AG09319 (cell line): ENCODE data around the gene DLGAP1.

Experiments used
- DNase-seq: peaks from one replicate; pipeline ENCODE4 v3.0.0-alpha.2; 2010; ENCODE audit warnings: low read depth; ENCODE audit errors: extremely low read depth
- TF ChIP-seq, protein P1 (sequence below): IDR thresholded peaks from 2 replicates; pipeline ENCODE4 v1.5.1; 2011; ENCODE audit warnings: low read depth, mild to moderate bottlenecking, inconsistent platforms, low read length, moderate library complexity

DLGAP1 gene

DNA sequence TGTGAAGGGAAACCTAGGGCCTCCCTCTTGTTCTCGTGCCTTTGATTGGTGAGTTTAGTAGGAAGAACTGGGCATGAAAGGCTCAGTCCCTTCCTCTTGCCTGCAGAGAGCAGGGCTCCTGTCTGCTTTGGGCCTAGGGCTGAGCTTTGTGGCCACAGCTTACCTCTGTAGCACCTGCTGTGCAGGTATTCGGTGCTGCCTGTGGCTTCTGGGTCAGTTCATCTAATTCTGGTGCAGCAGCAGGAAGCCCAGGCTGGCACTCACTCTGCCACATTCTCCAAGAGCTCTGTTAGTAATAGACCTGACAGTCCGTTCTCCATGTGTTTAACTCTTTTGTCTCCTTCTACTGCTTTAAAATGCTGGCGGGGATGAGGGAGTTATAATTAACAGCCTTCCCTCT is 96.5 kb downstream of the DLGAP1 start:
- TF ChIP-seq, protein P1, sequence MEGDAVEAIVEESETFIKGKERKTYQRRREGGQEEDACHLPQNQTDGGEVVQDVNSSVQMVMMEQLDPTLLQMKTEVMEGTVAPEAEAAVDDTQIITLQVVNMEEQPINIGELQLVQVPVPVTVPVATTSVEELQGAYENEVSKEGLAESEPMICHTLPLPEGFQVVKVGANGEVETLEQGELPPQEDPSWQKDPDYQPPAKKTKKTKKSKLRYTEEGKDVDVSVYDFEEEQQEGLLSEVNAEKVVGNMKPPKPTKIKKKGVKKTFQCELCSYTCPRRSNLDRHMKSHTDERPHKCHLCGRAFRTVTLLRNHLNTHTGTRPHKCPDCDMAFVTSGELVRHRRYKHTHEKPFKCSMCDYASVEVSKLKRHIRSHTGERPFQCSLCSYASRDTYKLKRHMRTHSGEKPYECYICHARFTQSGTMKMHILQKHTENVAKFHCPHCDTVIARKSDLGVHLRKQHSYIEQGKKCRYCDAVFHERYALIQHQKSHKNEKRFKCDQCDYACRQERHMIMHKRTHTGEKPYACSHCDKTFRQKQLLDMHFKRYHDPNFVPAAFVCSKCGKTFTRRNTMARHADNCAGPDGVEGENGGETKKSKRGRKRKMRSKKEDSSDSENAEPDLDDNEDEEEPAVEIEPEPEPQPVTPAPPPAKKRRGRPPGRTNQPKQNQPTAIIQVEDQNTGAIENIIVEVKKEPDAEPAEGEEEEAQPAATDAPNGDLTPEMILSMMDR = no peak
- no peak for DNase-seq

DNA sequence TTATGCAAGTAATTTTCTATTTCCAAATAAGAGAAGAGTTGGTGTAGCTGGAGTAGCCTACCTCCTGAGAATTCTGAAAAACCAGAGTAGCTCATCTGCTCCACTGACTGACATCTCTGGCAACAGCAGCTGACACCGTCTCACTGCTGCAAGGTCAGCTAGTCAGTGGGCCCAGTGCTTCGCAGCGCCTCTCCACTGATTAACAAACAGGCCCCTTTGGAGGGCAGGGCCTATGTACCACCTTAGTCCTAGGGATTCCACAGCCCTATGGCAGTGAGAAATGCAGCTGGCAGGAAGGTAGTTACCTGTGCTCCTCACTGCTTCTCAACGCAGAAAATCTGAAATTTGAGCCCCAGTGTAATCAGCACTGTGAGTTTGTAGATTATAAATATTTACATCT is 97.5 kb downstream of the DLGAP1 start:
- TF ChIP-seq, protein P1 = no peak
- DNase-seq = no peak

DNA sequence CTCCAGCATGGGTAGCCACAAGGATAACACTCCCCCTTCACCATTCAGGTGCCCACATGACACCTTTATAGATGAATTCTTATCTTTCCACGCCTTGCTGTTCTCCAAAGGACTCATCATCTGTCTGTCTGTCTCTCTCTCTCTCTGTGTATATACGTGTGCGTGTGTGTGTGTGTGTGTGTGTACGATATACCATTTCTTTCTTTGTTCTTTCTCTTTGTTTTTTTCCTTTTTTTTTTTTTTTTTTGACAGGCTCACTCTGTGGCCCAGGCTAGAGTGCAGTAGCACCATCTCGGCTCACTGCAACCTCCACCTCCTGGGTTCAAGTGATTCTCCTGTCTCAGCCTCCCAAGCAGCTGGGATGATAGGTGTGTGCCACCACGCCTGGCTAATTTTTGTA is 98.2 kb downstream of the DLGAP1 start:
- no peak for DNase-seq

DNA sequence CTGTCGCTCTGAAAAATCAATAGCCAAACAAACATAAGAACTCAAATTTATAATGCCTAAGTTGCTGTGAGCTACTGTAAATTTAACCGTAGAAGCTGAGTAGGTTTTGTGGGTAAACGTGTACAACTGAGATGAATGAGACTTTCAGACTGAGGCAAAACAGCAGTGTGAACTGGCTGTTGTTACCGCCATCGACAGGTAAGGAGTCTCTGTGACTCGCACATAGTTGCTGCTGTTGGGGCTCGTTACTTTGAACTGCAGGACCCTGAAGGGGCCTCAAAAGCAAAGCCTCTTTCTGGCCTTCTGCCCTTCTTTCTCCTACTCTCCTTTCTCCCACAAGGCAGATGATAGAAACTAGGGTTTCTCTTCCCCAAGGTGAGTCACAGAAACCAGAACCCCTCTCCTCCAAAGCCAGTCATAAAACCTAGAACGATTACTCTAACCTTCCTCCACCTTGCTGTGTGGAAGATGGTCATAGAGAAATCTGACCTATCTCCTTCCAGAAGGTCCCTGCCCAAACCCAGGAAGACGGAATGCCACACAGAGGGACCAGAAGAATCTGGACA is 101.2 kb downstream of the DLGAP1 start:
- TF ChIP-seq, protein P1 = no peak

More for the DNA sequence above, 98.2 kb downstream of the DLGAP1 start:
- TF ChIP-seq, protein P1 = no peak

DNA sequence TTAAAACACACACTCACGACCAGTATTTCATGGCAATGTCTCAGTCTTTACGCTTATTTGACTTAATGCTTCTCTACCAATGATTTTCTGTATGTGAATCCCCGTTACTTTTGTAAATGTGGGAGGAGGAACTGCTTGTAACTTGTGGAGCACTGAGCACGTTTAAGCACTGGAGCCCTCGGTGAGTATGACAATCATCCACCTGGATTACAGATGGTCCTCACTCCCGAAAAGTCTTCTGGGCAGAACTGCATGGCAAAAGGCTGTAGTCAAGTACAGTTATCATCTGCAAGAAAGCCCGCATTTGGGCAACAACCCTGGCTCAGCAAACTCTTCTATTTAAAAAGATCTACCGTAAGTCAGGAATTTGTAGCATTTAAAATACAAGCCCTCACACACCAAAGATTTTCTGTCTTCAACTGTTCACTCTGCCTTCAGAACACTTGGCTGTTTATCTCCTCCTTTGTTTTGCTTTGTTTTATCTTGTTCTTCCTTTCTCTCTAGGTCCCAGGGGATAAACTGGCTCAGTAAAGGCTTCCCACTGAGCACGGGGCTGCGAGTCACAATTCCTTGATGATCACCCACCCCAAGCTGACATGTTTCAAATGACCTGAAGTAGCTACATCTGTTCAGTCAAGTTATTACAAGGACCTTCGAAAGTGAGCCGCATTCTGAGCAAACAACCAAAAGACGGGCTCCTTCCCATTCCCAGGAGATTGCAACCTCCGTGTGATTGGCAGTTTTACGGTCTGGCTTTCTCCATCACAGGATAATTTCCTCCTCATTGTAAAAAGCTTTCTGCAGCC is 102.2 kb downstream of the DLGAP1 start:
- TF ChIP-seq, protein P1 = no peak
- DNase-seq = no peak

More for the DNA sequence above, 101.2 kb downstream of the DLGAP1 start:
- DNase-seq = no peak

DNA sequence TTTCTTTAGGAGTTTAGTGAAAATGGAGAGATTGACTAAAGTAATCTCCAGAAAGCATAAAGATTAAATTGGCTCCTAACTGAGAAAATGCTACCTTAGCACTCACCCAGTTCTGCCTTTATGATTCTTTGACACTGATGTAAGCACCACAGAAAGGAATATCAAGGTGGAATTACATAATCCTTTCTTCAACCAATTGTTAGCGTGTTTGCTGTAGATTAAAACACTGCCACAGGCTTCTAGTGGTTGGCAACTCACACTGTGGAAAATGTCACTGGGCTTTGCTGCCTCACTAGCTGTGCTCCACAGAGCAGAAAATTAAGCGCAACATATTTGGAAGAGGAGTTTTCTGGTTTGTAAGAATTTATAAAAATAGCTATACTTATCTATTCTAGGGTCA is 104.1 kb downstream of the DLGAP1 start:
- TF ChIP-seq, protein P1 = no peak
- DNase-seq = no peak

DNA sequence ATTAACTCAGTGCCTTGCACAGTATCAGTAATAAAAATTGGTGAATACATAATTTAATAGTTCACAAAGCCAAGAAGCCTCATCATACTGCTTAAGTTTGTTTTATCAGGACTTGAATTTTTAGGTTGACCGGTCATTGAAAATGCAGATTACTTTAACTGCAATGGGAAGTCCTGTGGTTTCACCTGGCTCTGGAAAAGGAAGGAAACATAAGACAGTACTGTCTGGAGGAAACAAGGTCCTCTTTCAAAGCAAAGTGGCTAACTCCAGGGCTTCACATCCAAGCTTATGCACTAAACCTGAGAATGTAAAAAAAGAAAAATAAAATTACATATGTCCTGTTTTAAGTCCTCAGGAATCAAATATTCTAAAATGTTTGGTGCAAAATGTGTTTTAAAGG is 119.7 kb downstream of the DLGAP1 start:
- DNase-seq = no peak
- TF ChIP-seq, protein P1 = no peak
